Stimulated activated CD8-positive, alpha-beta memory T cell treated with anti-CD3 and anti-CD28 coated beads, Interleukin-7, amount 100 ng/mL, for 24 hours (primary cell): ENCODE measurements around the gene NTM.
"Not testable (repeated sequence)": the region's sequence is repeated elsewhere in the genome, so short reads cannot be mapped to it uniquely, and the experiment has no call there.

Experiments
- DNase-seq: peaks from one replicate; pipeline ENCODE4 v3.0.0-alpha.2; 2020; ENCODE audit warnings: low read depth

NTM gene

DNA sequence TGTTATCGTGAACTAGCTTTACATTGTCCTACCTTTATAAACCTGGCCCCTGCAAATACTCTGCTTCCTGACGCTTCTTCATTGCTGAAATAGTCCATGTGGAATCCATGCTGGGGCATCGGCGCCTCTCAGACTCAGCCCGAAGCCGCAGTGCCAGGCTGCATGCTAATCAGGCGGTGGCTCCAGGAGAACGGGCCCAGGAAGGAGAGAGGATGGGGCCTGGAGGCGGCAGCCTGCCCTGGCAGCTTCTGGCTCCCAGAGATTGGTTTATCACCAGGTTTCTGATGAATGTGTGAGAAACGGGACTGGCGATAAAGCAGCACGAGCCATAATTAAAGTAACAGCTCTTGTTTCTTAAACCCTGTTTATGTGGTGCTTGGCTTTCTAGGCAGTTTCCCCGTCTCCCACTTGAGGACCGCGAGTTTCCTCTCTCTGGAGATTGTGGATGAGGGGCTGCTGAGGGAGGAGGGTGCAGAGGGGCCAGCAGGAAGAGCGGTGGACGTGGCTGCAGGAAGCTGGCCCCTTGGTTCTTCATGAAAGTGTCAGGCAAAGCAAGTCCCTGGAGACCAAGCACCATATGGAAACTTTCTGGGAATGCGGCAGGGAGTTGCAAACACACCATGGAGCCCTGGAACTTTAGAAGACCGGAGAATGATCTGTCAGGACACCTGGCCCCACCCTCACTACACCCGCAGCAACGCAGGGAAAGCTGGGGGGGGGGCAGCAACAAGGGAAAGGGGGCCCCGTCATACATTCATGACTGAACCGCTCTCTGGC, 93.4 kb downstream of the NTM start:
- DNase-seq, result no peak

- DNase-seq, result no peak
Measured at GRCh38 chr11:131464461-131464860, 94.0 kb downstream of the NTM start.

- DNase-seq, result no peak
Measured at GRCh38 chr11:131465039-131465438, 94.6 kb downstream of the NTM start.

DNA sequence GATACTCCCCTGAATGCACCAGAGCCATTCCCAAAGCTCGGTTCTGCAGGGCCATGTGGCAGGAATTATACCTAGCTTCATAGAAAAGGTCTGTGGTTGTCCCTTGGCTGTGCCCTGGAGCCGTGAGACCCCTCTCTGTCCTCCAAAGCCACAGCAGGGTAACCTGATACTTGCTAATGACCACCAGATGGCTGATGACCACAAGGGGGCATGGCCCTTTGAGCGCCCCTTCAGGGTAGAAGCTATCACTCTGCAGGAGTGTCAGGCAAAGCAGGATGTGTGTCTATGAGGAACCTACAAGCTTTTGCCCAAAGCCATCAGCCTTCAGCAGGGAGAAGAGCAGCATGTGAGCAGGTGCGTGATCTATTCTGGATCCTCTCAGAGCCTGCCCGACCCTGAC, 95.3 kb downstream of the NTM start:
- DNase-seq, result no peak

GRCh38 chr11:131467645-131468394, 97.4 kb downstream of the NTM start:
- DNase-seq, result no peak

DNA sequence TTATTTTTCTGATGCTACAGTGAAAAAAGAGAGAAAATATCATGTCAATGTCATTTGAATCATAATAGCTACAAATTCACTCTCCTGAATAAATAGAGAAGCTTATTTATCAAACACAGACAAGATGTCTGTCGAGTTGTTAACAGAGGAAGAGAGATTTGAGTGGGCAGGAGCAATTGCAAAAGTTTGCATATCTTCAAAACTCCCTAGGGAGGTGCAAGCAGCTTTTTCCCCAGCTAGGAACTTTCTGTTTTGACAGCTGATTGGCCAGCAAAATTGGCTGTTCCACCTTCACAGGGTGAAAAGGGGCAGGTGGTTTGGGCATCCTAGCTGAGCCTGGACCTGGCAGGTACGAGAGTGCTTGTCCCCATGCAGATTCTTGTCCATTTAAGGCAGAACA, 98.2 kb downstream of the NTM start:
- DNase-seq, result no peak

DNA sequence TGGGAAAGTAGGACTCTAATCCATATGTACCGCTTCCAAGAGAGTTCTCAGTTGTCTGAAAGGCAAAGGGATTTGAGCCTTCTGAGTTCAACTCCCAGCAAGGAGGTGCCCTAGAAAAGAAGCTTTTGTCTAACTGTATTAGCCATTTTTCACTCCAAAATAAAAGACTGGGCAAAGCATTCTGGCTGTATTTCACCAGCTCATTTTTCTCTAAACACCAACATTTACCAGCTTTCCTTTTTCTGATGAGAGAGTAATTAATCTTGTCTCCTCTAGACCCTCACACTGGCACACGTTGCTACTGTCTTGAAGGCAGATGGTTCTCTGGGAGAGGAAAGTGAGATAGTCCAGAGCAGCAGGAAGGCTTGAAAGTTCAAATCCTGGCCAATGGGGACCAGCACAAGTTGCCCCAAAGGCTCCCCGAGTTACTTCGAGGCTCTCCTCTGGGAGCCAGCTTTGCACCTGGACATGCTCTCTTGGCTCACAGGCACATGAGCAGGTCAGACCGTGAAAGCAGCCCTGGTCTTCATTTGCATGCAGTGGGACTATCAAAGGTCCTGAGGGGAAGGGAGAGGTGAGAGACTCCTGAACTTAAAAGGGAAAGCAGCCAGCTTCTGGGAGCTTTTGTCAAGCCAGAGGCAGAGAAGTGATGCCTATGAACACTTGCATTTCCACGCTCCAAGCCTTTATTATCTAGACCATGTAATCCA, 100.0 kb downstream of the NTM start:
- no peak for DNase-seq

DNA sequence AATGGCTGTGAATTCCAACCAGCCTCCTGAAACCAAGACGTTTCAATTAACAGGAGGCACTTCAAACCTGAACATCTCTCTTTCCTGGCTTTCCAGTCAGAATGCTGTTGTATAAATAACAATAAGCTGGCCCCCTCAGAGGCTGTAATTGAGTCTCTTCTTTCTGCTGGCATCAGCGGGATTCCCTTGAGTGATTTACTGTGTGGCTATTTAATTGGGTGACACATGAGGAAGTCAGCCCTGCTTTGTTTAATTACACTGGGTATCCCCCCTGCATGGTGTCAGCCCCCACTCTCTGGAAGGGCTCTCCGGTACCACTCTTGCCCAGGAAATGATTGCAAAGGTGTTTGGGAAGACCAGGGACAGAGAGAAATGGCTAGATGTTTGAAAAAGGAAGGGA, 101.6 kb downstream of the NTM start:
- no peak for DNase-seq

- DNase-seq, result no peak
Measured at GRCh38 chr11:131474947-131475346, 104.5 kb downstream of the NTM start.

DNA sequence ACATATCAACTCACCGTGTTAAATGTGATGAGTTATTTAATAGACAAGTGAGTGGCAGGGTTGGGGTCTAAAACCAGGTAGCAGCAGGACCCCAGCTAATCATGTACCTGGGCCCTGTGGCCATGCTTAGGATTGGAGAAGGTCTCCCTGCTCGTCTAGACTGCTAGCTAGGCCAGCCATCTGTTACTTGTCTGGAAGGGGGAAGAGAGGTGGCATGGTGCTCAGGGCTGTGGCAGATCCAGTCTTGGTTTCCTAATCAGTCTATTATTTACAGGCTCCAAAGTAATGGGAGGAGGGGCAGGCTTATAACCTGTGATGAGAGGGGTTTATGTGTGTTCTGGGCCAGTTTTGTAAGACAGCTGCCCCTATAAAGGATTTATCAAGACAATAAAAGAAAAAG, 105.9 kb downstream of the NTM start:
- no peak for DNase-seq

DNA sequence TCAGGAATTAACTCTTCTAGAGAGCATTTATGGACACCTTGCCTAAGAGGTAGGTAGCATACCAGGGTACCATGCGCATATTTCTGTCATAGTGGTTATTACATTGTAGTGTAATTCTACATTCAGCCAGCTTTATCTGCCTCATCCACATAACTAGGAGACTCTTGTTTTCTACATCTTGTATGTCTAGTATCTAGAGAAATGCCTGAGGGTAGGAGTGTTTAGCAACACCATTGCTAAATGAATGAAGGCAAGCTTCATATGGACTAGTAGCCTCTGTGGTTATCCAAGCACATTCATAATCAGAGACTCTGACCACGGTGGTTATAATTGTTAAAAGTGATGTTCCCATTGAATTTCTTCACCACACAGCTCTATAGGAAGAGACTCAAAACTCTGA, 107.9 kb downstream of the NTM start:
- DNase-seq, result no peak

- DNase-seq, result no peak
Measured at GRCh38 chr11:131481303-131481702, 110.9 kb downstream of the NTM start.

- no peak for DNase-seq
Measured at GRCh38 chr11:131481971-131482370, 111.6 kb downstream of the NTM start.

- no peak for DNase-seq
Measured at GRCh38 chr11:131483453-131483852, 113.0 kb downstream of the NTM start.

DNA sequence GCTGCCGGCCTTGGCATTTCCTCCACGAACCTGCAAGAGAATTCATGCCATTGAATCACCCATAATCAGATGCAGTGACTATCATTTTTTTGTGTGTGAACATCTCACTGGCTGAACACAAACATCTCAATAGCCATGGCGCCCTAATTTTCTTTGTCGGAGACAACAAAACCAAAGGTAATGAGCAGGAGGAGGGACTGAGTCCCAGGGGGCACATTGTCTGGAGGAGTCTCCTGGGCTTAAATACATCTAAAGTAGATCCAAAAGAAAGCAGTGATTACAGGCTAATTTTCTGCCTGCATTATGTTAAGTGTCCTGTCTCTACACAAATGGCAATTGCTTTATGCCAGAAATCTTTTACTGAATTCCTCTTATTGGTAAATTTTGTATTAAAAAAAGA, 113.5 kb downstream of the NTM start:
- DNase-seq, result no peak

- no peak for DNase-seq
Measured at GRCh38 chr11:131486100-131486499, 115.7 kb downstream of the NTM start.

DNA sequence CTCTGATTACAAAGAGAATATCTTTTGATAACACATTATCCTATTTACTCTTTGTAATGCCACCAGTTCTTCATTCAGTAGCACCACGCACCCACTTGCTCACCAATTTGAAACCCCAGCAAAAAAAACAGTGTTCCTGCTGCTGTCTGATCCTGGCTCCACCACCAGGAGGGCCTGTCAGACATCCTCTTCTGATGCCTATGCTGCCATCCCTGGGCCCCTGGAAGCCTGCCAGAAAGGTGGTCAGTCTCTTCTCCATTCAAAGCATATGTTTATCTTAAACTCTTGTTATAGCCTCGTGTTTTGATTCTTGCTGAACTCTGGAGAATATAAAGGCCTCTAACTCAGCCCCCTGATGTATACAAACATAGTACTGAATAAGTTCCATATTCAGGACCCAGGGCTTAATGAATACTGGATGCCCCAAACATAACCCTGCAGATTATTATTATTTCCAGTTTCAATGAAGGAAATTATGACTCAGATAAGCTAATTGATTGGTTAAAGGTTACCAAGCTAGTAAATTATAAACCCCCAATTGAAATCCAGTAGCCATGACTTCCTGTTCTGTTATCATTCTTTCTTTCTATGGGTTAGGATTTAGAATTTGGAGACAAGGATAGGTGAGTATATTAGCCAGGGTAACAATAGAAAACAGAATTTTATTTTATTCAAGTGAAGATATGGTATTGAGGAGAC, 116.7 kb downstream of the NTM start:
- no peak for DNase-seq

- DNase-seq, result no peak
Measured at GRCh38 chr11:131488238-131488637, 117.8 kb downstream of the NTM start.

GRCh38 chr11:131491503-131491902, 121.1 kb downstream of the NTM start:
- DNase-seq, result no peak

DNA sequence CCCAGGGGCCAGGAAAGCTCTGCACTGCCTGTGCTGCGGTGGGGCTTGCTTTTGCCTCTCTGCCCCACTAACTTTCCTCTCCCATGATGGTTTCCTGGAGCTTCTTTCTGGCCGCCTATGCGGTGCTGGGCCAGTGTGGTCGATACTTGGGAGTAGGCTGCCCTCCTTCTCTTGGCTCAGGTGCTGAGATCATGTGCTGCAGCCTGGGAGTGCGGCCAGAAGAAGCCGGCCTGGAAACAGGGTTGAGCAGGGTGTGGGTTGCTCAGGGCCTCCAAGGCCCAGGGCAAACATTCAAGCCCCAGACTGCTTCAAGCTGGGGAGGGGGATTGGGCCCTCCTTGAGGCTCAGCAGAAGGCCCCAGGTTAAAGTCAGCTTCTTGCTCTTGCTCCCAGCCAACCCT, 125.0 kb downstream of the NTM start:
- DNase-seq, result no peak

- not testable (repeated sequence) for DNase-seq
Measured at GRCh38 chr11:131497686-131498085, 127.3 kb downstream of the NTM start.

GRCh38 chr11:131498631-131499160, 128.3 kb downstream of the NTM start:
- DNase-seq, result no peak
